GM19468 (cell line): ENCODE measurements around the gene SLC25A41.
A peak's percentile ranks its signal among the peaks of the same experiment; 100 is the strongest.

Source experiments
- ATAC-seq: cut with Tn5 transposase; IDR thresholded peaks from one replicate; pipeline ENCODE4 v1.9.1; 2021; ENCODE audit warnings: mild to moderate bottlenecking, moderate library complexity, moderate number of reproducible peaks; ENCODE audit not compliant: unreplicated experiment; ENCODE audit errors: extremely low read depth

Gene SLC25A41

DNA sequence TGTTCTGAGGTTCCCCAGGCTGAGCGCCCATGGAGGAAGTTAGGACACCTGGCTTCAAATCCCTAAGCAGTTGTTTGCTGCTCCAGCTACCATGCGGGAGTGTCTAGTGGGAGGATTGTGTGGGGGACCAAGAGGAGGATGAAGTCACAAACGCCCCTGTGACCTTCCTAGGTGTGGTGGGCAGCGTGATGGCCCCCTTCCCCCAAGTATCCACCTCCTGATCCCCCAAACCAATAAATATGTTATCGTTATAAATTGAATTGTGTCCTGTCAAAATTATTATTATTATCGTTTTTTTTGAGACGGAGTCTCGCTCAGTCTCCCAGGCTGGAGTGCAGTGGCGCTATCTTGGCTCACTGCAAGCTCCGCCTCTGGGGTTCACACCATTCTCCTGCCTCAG lies at the start of gene SLC25A41:
SLC25A41 (minus strand) TSS at position 101 of the 400 bp plus-strand sequence; CDS start at position 31, 70 bp downstream.
- ATAC-seq, result no peak

DNA sequence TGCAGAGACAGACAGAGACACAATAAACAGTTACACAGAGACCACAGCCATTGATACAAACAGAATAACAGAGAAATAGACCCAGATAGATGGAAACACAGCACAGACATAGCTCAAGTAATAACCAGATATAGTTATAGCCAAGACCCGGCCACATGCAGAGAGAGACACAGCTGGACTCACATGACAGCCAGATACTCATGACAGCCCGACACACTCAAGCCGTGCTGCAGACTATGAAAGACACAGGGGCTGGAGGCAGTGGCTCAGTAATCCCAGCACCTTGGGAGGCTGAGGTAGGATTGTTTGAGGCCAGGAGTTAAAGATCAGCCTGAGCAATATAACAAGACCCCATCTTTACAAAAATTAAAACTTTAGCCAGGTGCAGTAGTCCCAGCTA lies 49.7 kb upstream of the SLC25A41 start:
- ATAC-seq, result no peak

DNA sequence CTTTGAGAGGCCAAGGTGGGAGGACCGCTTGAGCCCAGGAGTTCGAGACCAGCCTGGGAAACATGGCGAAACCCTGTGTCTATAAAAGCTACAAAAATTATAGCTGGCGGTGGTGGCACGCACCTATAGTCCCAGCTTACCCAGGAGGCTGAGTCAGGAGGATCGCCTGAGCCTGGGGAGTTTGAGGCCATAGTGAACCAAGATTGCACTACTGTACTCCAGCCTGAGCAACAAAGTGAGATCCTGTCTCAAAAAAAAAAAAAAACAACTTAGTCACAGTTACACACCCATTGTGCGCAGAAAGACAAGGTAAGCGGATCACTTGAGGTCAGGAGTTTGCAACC lies 48.8 kb upstream of the SLC25A41 start:
- ATAC-seq, result no peak

DNA sequence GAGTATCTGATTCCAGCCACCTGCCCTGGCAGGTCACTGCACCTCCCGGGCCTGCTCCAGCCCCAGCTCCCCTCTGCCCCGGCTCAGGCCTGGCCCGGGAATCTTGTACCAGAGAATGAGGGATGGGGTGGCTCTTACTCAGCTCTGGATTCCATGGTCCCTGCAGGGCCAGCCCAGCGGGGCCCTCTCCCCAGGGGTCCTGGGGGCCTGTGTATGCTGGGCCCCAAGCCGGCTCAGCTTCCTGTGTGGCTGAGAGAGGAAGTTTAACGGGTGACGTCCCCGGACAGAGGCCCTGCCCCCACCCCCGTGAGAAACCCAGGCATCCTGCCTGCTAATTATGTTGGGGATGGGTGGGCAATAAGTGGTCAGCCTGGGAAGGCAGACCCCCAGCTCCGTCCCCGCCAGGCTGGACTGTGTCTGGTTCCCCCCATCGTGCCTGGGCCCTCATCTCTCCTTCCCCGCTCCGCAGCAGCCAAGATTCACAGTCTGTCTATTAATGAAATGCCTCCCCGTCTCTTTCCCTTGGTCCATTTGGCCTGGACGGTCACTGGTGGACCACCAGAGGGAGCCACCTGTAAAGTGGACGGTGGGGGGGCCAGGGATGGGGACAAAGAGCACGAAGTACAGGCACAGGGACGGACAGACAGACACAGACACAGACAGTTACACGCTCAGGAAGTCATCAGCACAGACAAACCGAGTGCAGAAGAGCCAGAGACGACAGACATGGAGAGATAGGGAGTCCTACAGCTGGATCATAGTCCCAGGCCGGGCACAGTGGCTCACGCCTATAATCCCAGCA lies 48.2 kb upstream of the SLC25A41 start, which contains the start of gene DENND1C:
DENND1C (minus strand) TSS at position 247 of the 802 bp plus-strand sequence; CDS start at position 155, 92 bp downstream.
- peak; percentile 32 for ATAC-seq

DNA sequence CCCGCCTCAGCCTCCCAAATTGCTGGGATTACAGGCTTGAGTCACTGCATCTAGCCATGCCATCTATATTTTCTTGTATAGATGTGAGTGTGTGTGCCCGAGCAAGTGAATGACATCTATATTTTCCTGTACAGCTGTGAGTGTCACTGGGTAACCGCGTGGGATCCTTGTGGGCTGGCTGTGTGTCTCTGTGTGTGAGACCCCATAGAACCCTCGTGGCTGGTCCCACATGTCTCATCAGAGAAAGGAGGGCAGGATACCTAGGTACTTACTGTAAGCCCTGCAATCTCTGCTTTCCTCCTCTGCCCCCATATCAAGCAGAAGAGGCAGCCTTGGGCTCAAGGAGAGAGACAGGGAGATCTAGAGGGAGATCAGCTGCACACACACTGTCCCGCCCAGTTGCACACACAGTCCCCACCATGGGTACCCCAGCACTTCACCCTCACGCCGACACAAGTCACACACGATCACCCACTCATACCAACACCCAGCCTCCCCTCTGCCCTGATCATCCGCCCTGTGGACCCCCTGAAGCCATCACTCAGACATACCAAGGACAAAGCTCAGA lies 47.4 kb upstream of the SLC25A41 start:
- no peak for ATAC-seq

DNA sequence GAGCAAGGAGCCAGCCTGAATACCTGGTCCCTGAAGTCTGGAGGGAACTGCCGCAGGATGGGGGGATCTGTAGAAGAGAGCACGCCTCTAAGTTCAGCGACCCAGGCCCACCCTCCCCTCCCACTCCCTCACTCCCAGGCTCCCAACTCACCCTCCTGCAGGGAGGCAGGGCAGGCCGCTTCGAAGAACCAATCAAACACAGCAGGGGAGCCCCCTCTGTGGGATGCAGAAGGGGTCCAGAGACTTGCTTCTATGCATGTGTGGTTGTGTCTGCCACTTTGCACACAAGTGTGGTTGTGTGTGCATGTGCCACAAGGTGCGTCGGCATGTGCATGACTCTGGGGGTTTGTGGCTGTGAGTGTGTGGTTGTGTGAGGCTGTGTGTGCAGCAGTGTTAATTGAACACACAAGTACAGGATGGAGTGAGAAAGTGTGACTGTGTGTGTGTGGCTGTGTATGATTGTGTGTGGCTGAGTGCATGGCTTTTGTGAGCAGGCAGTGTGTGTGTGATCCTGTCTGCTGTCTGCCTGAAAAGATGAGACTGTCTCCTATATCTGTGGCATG lies 46.4 kb upstream of the SLC25A41 start:
- ATAC-seq, result no peak

DNA sequence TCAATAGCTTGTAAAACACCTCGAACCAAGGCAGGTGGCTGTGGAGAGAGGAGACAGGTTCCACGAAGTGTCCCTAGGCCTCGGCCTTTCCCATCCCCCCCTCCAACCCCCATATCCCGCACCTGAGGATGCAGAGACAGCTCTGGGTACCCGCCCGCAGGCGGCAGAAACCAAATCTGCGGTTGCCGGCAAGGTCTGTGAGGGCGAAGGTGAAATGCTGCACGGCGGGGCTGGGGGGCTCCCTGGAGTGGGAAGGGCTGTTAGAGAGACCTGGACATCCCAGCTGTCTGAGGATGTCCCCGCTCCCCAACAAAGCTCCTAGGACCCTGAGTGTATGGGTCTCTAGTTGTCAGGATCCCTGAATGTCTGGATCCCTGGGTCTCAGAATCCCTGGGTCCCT lies 45.3 kb upstream of the SLC25A41 start:
- ATAC-seq, result no peak

DNA sequence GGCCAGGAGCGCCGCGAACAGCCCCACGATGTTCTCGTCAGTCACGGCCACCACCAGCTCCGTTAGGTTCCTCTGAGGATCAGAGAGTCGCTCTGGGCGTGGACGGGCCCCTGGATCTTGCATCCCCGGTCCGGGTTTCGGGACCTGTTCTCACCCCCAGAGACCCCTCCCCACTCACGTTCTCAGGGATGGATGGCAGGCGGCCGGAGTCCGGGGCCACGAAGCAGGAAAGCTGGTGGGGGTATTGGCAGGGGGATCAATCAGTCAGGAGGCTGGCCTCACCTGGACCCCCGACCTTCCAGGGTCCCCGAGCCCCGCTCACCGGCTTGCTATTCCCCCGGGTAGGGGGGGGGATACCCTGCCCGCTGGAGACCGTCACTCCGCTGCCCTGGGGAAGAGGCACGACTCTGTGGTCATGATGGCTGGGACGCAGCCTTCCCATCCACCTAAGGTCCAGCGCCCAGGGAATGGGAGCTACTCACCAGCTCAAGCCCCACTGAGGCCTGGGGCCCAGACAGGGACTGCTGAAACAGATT lies 43.4 kb upstream of the SLC25A41 start:
- ATAC-seq, result no peak

DNA sequence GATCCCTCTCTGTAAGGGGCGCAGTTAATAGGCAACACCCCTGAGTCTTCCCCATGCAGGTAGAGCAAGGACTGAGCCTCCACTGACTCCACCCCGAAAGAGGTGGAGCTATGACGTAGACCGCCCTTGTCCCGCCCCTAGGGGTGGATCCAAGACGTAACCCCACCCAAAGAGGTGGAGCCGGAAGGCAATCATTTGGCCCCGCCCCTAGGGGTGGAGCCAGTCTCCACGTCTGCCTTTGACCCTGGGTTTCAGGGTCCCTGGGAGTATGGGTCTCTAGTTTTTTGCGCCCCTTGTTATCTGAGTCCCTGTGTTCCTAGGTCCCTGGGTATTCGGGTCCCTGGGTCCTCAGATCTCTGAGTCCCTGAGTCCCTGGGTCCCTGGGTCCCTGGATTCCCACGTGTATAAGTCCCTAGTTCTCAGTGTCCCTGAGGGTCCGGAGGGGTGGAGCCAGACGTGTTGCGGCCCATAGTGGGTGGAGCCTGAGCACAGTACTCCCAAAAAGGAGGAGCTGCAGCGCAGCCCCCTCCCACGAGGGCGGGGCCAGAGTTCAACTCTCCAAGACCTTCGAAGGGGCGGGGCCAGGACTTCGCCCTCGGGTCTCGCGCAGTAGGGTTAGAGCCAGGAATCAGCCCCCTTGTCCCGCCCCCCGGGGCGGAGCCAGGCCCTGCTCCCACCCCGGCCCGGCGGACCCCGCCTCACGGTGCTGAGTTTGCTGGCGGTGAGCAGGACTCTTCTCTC lies 42.8 kb upstream of the SLC25A41 start:
- no peak for ATAC-seq

DNA sequence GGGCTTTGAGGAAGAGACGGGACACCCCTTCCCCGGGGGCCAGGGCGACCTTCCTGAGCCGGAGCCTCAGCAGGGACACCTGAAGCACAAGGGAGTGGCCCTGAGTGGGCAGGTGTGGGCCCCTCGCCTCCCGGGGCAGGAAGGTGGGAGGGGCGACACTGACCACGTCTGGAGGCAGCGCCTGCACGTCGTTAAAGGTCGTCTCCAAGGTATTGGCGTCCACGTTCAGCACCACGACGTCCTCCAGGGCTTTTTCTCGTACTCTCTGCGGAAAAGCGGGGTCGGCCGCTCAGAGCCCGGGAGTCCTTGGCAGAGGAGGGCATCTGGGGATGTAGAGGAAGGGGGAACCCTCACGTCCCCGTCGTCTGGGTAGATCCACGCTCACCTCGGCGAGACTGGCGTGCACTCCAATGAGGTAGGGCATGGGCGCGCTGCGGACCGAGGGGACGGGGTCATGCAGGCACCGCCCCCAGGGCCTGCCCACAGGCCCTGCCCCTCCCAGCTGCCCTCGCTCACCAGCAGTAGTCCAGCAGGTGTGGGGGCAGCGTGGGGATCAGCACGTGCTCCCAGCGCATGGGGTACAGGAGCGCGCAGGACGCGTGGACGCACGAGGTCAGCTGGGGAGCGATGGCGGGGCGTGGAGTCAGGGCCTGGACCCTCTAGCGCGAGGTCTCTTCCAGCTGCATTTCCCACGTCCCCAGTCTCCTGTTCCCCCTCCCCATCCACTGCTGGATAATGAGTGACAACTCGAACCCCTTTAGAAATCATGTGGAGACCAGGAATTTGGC lies 42.0 kb upstream of the SLC25A41 start:
- ATAC-seq, result no peak

DNA sequence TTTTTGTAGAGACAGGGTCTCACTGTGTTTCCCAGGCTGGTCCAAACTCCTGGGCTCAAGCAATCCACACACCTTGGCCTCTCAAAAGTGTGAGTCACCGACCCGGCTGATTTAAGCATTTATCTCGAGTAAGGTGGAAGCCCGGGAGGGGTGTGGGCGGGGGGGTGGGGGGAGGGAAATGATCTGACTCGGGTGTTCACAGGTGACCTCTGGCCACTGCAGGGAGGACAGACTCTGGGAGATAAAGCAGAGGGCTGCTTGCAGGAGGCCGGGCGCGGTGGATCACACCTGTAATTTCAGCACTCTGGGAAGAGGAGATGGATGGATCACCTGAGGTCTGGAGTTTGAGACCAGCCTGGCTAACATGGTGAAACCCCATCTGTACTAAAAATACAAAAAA lies 40.1 kb upstream of the SLC25A41 start:
- no peak for ATAC-seq

DNA sequence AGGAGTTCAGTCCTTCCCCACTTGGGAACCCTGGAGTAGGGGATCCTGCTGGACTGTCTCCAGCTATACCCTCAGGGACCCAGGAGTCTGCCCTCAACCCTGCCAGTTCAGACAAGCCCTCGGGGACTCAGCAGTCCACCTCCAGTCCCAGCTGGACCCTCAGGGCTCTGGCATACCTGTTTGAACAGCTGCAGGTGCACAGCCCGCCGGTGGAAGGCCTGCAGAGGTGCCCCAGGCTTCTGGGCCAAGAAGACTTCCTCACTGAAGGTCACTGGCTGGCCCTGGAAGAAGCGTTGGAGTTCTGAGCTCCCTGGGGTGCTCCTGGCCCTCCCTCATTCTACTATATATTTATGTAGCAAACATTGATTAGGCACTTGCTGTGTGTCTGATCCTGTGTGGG lies 39.1 kb upstream of the SLC25A41 start:
- no peak for ATAC-seq

DNA sequence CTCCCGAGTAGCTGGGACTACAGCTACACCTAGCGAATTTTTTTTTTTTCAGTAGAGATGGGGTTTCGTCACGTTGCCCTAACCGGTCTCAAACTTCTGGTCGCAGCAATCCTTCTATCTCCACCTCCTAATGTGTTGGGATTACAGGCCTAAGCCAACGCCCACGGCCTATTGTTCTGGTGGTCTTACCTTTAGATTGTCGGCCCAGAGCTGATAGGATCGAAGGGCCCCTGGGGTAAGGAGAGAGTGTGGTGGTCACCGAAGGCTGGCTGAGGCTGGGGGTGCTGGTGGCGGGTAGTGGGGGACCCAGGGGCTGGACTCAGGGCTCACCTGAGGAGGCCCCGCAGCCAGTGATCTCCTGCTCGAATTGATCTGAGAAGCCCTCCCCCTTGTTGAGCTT lies 37.5 kb upstream of the SLC25A41 start:
- ATAC-seq, result no peak

DNA sequence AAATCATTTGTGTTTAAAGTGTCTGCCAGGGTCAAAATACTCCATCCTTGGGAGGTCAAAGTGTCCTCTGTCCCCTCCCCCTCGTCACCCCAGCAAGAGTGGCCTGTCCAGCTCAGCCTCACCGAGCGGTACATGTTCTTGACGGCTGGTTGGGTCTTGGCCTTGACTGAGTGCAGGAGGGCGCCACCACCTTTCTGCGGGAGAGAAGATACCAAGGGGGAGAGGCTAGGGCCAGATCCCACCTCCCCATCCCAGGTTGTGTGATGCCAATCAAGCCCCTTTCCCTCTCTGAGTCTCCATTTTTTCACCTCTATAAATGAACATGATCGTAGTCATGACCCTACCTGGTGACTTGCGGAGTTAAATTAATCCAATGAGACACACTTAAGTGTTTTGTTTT lies 36.6 kb upstream of the SLC25A41 start:
- no peak for ATAC-seq

DNA sequence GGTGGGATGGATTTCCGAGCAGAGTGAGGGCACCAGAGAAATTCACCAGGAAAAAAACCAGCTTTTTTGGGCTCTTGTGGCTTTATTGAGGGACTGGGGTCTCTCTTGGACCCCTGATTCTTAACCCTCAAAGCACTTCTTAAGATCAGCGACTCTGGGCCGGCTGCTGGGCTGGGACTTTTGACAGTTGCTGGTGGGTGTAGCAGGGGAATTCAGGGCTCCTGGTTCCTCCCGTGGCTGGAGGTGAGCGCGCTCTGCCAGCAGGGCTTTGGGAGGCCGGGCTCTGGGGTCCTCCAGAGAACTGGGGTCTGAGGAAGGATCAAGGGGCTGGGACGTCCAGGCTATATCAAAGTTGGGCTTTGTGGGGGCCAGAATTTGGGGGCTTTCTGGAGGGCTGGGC lies 33.8 kb upstream of the SLC25A41 start:
- no peak for ATAC-seq

DNA sequence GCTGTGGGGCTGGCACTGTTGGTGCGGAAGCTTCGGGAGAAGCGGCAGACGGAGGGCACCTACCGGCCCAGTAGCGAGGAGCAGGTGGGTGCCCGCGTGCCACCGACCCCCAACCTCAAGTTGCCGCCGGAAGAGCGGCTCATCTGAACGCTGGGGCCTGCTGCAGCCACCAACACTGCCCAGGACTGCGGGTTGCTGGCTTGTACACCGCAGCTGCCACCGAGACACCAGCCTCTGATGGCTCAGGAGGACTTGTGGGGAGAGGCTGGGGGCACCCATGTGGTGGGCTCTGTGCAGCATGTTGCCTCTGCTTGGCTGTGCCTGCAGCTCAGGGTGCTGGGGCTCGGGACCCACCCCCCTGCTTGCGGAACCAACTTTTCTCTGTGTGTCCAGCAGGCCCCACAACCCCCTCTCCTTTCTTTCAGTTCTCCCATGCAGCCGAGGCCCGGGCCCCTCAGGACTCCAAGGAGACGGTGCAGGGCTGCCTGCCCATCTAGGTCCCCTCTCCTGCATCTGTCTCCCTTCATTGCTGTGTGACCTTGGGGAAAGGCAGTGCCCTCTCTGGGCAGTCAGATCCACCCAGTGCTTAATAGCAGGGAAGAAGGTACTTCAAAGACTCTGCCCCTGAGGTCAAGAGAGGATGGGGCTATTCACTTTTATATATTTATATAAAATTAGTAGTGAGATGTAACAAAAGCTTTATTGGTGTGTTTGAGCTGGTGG lies 33.1 kb upstream of the SLC25A41 start:
- no peak for ATAC-seq

DNA sequence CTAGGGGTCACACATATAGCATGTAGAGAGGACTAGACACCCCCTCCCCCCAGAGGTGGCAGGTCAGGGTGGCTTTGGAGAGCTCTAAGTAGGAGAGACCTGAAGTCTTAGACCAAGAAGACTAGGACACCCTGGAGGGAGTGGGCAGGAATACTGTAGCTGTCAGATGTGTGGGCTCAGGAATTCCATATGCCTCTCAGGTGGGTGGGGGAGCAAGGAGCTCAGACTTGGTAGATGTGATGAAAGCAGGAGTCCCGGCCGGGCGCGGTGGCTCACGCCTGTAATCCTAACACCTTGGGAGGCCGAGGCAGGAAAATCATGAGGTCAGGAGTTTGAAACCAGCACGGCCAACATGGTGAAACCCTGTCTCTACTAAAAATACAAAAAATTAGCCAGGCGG lies 32.1 kb upstream of the SLC25A41 start:
- ATAC-seq, result no peak

DNA sequence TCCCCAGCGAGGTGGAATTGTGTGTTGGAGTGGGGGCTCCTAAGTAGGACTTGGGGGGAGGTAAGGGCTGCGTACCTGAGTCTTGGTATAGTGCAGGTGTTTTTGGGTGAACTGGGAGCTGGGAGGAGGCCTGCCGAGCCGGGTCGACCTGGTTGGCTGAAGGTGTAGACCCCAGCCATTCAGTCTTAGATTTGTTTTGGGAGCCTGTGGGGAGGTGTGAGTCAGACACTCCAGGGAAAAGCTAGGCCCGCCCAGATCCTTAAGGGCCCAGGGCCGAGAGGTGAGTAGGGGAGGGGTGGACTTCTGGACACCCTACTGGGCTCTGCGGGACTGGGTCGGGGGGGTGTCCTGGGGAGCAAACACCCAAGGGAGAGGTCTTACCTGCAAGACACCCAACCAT lies 31.4 kb upstream of the SLC25A41 start:
- no peak for ATAC-seq
